ENCODE results near the gene NRCAM.

The NRCAM gene

GRCh38 chr7:108114117-108114841 is 342.0 kb downstream of the NRCAM start:
- DNase-seq: peak in 2 of 3 donors; percentile 15 to 20

- DNase-seq: no peak
Observed at GRCh38 chr7:108112683-108113082, 343.6 kb downstream of the NRCAM start.

GRCh38 chr7:108109221-108109908 is 346.9 kb downstream of the NRCAM start:
- DNase-seq: peak; percentile 30 to 39 (median 35)

DNA sequence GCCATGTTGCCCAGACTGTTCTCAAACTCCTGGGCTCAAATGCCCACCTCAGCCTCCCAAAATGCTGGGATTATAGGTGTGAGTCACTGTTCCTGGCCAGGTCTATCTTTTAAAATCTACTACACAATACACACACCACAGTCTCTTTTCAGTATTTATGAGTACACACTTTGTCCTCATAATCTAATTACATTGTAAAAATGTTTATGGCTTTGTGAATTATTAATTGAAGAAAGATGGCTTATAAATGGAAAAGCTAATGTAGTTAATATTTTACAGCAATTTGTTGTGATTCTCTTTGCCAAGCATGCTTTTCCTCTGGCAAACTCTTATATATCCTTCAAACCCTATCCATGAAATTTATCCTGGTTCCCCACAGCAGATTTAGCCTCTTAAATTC is 348.1 kb downstream of the NRCAM start:
- DNase-seq: no peak

DNA sequence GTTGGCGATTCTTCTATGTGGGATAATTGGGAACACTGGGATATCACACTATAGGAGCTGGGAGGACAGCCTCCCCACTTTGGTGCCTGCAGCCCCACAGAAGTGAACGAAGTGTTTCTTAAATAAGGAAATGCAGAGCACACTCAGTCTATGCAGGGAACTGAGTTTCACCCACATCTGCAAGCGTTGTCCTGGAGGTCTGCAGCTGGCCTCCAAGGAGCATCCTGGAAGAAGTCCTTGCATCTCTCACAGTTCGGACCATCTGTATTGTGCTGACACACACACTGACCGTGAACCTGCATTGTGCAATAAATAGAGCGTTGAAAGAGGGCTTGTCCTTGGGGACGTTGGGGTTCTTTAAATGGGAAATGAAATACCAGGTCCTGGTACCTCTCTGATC is 351.9 kb downstream of the NRCAM start:
- no peak for DNase-seq

GRCh38 chr7:108103558-108104298 is 352.5 kb downstream of the NRCAM start:
- no peak for DNase-seq

DNA sequence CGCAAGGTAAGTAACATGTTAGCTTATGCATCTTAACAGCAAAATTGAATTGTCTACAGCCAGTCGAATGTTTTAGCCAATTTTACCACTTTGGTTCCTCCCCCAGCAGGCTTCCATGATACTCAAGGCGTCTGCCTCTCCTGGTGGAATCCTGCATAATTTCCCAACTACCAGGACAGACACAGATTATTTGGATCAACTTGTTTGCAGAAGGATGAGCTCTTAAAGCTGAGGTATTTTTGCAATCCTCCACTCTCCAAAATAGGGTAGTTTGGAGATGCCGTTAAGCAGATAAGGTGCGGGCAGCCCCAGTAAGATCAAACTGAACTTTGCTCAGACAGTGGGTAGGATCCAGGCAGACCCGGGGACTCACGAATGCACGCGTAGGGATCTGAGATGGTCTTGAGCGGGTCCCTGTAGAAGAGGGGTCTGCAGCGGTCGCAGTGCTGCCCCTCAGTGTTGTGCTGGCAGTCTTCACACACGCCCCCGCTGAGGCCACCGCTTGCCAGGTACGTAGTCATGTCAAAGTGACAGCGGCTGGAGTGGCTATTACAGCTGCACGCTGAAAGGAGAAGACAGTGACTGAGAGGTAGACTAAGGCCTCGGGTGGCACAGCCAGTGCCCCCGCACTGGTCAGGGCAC is 353.4 kb downstream of the NRCAM start:
- no peak for DNase-seq

DNA sequence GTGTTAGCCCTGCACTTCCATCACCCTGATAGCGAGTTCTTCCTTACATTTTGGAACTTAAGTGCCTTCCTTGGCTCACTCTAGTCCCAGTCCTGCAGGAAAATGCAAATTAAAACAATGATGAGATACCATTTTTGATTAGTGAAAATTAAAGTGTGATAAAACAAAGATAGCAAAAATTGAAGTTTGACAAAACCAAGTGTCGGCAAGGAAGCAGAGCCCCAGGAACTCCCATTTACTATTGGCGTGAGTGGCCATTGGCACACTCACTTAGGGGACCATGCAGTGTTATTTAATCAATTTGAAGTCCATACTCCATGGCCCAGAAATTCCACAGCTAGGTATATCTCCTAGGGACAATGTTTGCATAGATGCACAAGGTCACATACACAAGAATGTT is 354.5 kb downstream of the NRCAM start:
- no peak for DNase-seq

DNA sequence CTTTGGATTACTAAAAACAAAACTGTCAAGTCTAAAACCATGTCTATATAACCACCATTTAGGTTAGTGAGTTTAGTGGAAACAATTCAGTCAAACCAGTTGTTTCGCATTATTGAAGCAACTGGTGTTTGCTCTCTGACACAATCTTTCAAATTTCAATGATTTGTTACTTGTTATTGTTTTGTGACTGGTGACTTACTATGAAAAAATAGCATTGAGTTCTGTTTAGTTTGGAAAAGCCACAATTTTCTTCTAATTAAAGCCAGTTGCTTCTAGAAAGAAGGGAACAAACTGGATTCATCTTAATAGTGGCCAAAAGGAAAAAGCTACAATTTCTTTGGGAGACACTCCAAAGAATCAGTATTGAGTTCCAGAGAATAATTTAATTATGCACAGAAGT is 356.5 kb downstream of the NRCAM start:
- no peak for DNase-seq

- peak in 2 of 3 donors; percentile 24 to 27 for DNase-seq
Observed at GRCh38 chr7:108097703-108098102, 358.5 kb downstream of the NRCAM start.

Data from suppressor macrophage treated with lipopolysaccharide for 1 hour (primary cell).